Glomerular visceral epithelial cell (primary cell): ENCODE results near the gene ZFYVE28.

Experiments
- DNase-seq: peaks from one replicate; pipeline ENCODE4 v3.0.0-alpha.2; 2016; ENCODE audit errors: extremely low spot score

ZFYVE28 gene

GRCh38 chr4:2353222-2354107, 65.0 kb downstream of the ZFYVE28 start:
- DNase-seq: no peak

- DNase-seq: no peak
Observed at GRCh38 chr4:2352729-2353221, 65.7 kb downstream of the ZFYVE28 start.

- no peak for DNase-seq
Observed at GRCh38 chr4:2352171-2352570, 66.3 kb downstream of the ZFYVE28 start.

GRCh38 chr4:2350982-2351381, 67.5 kb downstream of the ZFYVE28 start:
- DNase-seq: no peak

GRCh38 chr4:2348786-2349185, 69.7 kb downstream of the ZFYVE28 start:
- no peak for DNase-seq

GRCh38 chr4:2347190-2347589, 71.3 kb downstream of the ZFYVE28 start:
- no peak for DNase-seq

- DNase-seq: no peak
Observed at GRCh38 chr4:2343476-2343875, 75.0 kb downstream of the ZFYVE28 start.

- DNase-seq: no peak
Observed at GRCh38 chr4:2341911-2342652, 76.4 kb downstream of the ZFYVE28 start.

GRCh38 chr4:2341261-2341841, 77.1 kb downstream of the ZFYVE28 start:
- no peak for DNase-seq

- DNase-seq: no peak
Observed at GRCh38 chr4:2340272-2341061, 78.0 kb downstream of the ZFYVE28 start.

- no peak for DNase-seq
Observed at GRCh38 chr4:2339458-2340271, 78.8 kb downstream of the ZFYVE28 start.

GRCh38 chr4:2338754-2339457, 79.5 kb downstream of the ZFYVE28 start:
- no peak for DNase-seq

- DNase-seq: no peak
Observed at GRCh38 chr4:2337896-2338295, 80.5 kb downstream of the ZFYVE28 start.

- DNase-seq: no peak
Observed at GRCh38 chr4:2337131-2337723, 81.2 kb downstream of the ZFYVE28 start.

GRCh38 chr4:2336659-2337058, 81.8 kb downstream of the ZFYVE28 start:
- DNase-seq: no peak

GRCh38 chr4:2335729-2336101, 82.7 kb downstream of the ZFYVE28 start:
- DNase-seq: no peak

- peak; percentile 12 for DNase-seq
Observed at GRCh38 chr4:2334826-2335728, 83.4 kb downstream of the ZFYVE28 start.

GRCh38 chr4:2333916-2334644, 84.4 kb downstream of the ZFYVE28 start:
- no peak for DNase-seq
